ENCODE data around the gene HYAL3.

DNA sequence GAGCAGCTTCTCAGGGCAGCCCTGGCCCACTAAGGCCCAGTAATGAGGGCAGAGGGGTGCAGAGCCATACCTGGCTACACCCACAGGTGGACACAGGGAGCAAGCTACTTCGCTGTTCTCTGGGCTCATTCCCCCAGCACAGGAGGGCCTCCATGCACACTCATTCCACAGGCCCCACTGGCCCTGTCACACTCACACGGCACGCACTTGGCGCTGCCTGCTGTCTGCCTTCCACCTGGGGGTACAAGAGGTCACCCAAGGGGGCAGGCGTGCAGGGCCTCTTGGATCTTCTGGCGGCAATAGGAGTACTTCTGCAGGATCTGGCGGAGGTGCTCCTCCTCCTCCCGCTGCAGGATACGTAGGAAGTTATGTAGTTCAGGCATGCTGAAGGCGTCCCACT, 31.1 kb upstream of the HYAL3 start:
- TF ChIP-seq, protein P1, sequence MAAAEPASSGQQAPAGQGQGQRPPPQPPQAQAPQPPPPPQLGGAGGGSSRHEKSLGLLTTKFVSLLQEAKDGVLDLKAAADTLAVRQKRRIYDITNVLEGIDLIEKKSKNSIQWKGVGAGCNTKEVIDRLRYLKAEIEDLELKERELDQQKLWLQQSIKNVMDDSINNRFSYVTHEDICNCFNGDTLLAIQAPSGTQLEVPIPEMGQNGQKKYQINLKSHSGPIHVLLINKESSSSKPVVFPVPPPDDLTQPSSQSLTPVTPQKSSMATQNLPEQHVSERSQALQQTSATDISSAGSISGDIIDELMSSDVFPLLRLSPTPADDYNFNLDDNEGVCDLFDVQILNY (CRISPR knock-in tag; IDR thresholded peaks at IDR 0.05), result no peak
- TF ChIP-seq, protein P2, sequence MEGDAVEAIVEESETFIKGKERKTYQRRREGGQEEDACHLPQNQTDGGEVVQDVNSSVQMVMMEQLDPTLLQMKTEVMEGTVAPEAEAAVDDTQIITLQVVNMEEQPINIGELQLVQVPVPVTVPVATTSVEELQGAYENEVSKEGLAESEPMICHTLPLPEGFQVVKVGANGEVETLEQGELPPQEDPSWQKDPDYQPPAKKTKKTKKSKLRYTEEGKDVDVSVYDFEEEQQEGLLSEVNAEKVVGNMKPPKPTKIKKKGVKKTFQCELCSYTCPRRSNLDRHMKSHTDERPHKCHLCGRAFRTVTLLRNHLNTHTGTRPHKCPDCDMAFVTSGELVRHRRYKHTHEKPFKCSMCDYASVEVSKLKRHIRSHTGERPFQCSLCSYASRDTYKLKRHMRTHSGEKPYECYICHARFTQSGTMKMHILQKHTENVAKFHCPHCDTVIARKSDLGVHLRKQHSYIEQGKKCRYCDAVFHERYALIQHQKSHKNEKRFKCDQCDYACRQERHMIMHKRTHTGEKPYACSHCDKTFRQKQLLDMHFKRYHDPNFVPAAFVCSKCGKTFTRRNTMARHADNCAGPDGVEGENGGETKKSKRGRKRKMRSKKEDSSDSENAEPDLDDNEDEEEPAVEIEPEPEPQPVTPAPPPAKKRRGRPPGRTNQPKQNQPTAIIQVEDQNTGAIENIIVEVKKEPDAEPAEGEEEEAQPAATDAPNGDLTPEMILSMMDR (IDR thresholded peaks at IDR 0.05), result no peak
- TF ChIP-seq RELA (CRISPR knock-in tag; IDR thresholded peaks at IDR 0.05; ENCODE audit: borderline replicate concordance), result no peak
- no peak for TF ChIP-seq NFYB (CRISPR knock-in tag; conservative IDR thresholded peaks at IDR 0.05; ENCODE audit: low read depth)
- TF ChIP-seq, protein P3, sequence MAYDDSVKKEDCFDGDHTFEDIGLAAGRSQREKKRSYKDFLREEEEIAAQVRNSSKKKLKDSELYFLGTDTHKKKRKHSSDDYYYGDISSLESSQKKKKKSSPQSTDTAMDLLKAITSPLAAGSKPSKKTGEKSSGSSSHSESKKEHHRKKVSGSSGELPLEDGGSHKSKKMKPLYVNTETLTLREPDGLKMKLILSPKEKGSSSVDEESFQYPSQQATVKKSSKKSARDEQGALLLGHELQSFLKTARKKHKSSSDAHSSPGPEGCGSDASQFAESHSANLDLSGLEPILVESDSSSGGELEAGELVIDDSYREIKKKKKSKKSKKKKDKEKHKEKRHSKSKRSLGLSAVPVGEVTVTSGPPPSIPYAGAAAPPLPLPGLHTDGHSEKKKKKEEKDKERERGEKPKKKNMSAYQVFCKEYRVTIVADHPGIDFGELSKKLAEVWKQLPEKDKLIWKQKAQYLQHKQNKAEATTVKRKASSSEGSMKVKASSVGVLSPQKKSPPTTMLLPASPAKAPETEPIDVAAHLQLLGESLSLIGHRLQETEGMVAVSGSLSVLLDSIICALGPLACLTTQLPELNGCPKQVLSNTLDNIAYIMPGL (CRISPR knock-in tag; IDR thresholded peaks at IDR 0.05), result no peak
- no peak for TF ChIP-seq CREB1 (CRISPR knock-in tag; IDR thresholded peaks at IDR 0.05)
- no peak for TF ChIP-seq NR2C2 (CRISPR knock-in tag; IDR thresholded peaks at IDR 0.05)
- TF ChIP-seq KAT7 (CRISPR knock-in tag; IDR thresholded peaks at IDR 0.05; ENCODE audit: borderline replicate concordance), result no peak
- TF ChIP-seq RORB (CRISPR knock-in tag; IDR thresholded peaks at IDR 0.05), result no peak
- TF ChIP-seq, protein P4, sequence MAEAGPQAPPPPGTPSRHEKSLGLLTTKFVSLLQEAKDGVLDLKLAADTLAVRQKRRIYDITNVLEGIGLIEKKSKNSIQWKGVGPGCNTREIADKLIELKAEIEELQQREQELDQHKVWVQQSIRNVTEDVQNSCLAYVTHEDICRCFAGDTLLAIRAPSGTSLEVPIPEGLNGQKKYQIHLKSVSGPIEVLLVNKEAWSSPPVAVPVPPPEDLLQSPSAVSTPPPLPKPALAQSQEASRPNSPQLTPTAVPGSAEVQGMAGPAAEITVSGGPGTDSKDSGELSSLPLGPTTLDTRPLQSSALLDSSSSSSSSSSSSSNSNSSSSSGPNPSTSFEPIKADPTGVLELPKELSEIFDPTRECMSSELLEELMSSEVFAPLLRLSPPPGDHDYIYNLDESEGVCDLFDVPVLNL (CRISPR knock-in tag; IDR thresholded peaks at IDR 0.05; ENCODE audit: borderline replicate concordance, low read depth), result no peak
- TF ChIP-seq IRF2 (CRISPR knock-in tag; IDR thresholded peaks at IDR 0.05; ENCODE audit: borderline replicate concordance, low read depth), result no peak
- TF ChIP-seq, protein P5, sequence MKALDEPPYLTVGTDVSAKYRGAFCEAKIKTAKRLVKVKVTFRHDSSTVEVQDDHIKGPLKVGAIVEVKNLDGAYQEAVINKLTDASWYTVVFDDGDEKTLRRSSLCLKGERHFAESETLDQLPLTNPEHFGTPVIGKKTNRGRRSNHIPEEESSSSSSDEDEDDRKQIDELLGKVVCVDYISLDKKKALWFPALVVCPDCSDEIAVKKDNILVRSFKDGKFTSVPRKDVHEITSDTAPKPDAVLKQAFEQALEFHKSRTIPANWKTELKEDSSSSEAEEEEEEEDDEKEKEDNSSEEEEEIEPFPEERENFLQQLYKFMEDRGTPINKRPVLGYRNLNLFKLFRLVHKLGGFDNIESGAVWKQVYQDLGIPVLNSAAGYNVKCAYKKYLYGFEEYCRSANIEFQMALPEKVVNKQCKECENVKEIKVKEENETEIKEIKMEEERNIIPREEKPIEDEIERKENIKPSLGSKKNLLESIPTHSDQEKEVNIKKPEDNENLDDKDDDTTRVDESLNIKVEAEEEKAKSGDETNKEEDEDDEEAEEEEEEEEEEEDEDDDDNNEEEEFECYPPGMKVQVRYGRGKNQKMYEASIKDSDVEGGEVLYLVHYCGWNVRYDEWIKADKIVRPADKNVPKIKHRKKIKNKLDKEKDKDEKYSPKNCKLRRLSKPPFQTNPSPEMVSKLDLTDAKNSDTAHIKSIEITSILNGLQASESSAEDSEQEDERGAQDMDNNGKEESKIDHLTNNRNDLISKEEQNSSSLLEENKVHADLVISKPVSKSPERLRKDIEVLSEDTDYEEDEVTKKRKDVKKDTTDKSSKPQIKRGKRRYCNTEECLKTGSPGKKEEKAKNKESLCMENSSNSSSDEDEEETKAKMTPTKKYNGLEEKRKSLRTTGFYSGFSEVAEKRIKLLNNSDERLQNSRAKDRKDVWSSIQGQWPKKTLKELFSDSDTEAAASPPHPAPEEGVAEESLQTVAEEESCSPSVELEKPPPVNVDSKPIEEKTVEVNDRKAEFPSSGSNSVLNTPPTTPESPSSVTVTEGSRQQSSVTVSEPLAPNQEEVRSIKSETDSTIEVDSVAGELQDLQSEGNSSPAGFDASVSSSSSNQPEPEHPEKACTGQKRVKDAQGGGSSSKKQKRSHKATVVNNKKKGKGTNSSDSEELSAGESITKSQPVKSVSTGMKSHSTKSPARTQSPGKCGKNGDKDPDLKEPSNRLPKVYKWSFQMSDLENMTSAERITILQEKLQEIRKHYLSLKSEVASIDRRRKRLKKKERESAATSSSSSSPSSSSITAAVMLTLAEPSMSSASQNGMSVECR (CRISPR knock-in tag; IDR thresholded peaks at IDR 0.05; ENCODE audit: borderline replicate concordance), result no peak
- TF ChIP-seq, protein P6, sequence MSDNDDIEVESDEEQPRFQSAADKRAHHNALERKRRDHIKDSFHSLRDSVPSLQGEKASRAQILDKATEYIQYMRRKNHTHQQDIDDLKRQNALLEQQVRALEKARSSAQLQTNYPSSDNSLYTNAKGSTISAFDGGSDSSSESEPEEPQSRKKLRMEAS (CRISPR knock-in tag; IDR thresholded peaks at IDR 0.05), result no peak
- no peak for TF ChIP-seq FOXP1 (CRISPR knock-in tag; IDR thresholded peaks at IDR 0.05; ENCODE audit: borderline replicate concordance)
